Measurements from ENCODE around the gene AIFM2.

The AIFM2 gene

GRCh38 chr10:70078937-70079336, 53.7 kb downstream of the AIFM2 start:
- H3K4me1 ChIP-seq (ENCODE audit: control insufficient read depth, insufficient read depth, low read length): no peaks in the 10 kb centered on the region
- POLR2A ChIA-PET: no interaction called here
- CTCF ChIA-PET: interaction anchor here (0.7 to 0.8 kb wide), 2 partner anchors 17 to 73 kb away, joined by 3 read pairs; no protein-coding TSS in a partner anchor
- H3K9me3 ChIP-seq (ENCODE audit: control insufficient read depth, insufficient read depth, low read depth, low read length): no peaks in the 10 kb centered on the region
- TF ChIP-seq MYNN (tag by site-specific recombination; IDR thresholded peaks at IDR 0.05; ENCODE audit: borderline replicate concordance): no peak
- TF ChIP-seq ZNF138 (tag by site-specific recombination; IDR thresholded peaks at IDR 0.05; ENCODE audit: borderline replicate concordance): no peak
- peaks cover 0 to 29% of the 10 kb centered on the region in 2 experiments; a peak in 2 of 3 replicates for H3K36me3 ChIP-seq (ENCODE audit: control insufficient read depth in 2 of 2, insufficient read depth in 1 of 2, low read length in 2 of 2)
- no peak overlapping the region for H3K27ac ChIP-seq (ENCODE audit: extremely low read depth, low read depth, low read length)
- H3K4me3 ChIP-seq (ENCODE audit: low read depth, low read length): no peak overlapping the region

DNA sequence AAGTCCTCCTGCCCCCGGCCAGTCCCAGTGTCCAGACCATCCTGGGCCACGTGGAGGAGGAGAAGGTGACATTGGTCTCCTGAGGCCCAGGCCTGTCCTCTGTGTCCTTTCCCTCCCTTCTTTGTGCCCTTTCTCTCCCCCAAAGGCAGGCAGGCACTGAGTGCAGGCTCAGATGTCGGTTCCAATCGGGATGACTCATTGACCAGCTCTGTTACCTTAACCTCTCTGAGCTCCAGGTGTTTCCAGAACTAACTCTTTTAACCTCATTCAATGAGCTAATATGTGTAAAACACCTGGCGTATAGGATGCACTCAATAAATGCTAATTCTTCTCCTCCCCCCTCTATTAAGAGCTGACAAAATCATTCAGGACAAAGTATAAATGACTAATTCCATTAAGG, 54.3 kb downstream of the AIFM2 start:
- Histone ChIP-seq H3K36me3 (ENCODE audit: control insufficient read depth in 2 of 2, insufficient read depth in 1 of 2, low read length in 2 of 2) (peaks cover 0 to 29% of the 10 kb centered on the region in 2 experiments; a peak in 2 of 3 replicates), H3K27ac (ENCODE audit: extremely low read depth, low read depth, low read length) (no peak overlapping the region), H3K9me3 (ENCODE audit: control insufficient read depth, insufficient read depth, low read depth, low read length) (no peaks in the 10 kb centered on the region), H3K4me1 (ENCODE audit: control insufficient read depth, insufficient read depth, low read length) (no peaks in the 10 kb centered on the region), H3K4me3 (ENCODE audit: low read depth, low read length) (no peak overlapping the region)
- ChIA-PET POLR2A (no interaction called here), CTCF (no interaction called here)
- TF ChIP-seq ZNF214 (tag by site-specific recombination; IDR thresholded peaks at IDR 0.05; ENCODE audit: borderline replicate concordance) (no peak), ZNF510 (tag by site-specific recombination; IDR thresholded peaks at IDR 0.05; ENCODE audit: insufficient replicate concordance) (no peak)

GRCh38 chr10:70074971-70075370, 57.7 kb downstream of the AIFM2 start:
- Histone ChIP-seq H3K4me1 (ENCODE audit: control insufficient read depth, insufficient read depth, low read length) (no peaks in the 10 kb centered on the region), H3K36me3 (ENCODE audit: control insufficient read depth in 2 of 2, insufficient read depth in 1 of 2, low read length in 2 of 2) (peaks cover 0 to 24% of the 10 kb centered on the region in 2 experiments; a peak in 2 of 3 replicates), H3K4me3 (ENCODE audit: low read depth, low read length) (no peak overlapping the region), H3K27ac (ENCODE audit: extremely low read depth, low read depth, low read length) (no peak overlapping the region), H3K9me3 (ENCODE audit: control insufficient read depth, insufficient read depth, low read depth, low read length) (no peaks in the 10 kb centered on the region)
- TF ChIP-seq ZBTB26 (tag by site-specific recombination; optimal IDR thresholded peaks at IDR 0.05) (no peak), ZNF302 (tag by site-specific recombination; IDR thresholded peaks at IDR 0.05; ENCODE audit: low read depth) (no peak), ZFP69B (tag by site-specific recombination; IDR thresholded peaks at IDR 0.05) (no peak), ZFP41 (tag by site-specific recombination; IDR thresholded peaks at IDR 0.05; ENCODE audit: borderline replicate concordance) (no peak), ZBTB7A (tag by site-specific recombination; IDR thresholded peaks at IDR 0.05; ENCODE audit: low read depth) (no peak), AEBP2 (tag by site-specific recombination; IDR thresholded peaks at IDR 0.05; ENCODE audit: borderline replicate concordance) (no peak), REPIN1 (tag by site-specific recombination; IDR thresholded peaks at IDR 0.05; ENCODE audit: low read depth) (no peak), IKZF3 (tag by site-specific recombination; IDR thresholded peaks at IDR 0.05) (no peak), ZBTB17 (tag by site-specific recombination; IDR thresholded peaks at IDR 0.05) (no peak), GFI1B (tag by site-specific recombination; IDR thresholded peaks at IDR 0.05) (no peak), BCL11A (tag by site-specific recombination; IDR thresholded peaks at IDR 0.05; ENCODE audit: low read depth) (no peak), ZNF274 (IDR thresholded peaks at IDR 0.05; ENCODE audit: low read length) (no peak), ZNF274 (tag by site-specific recombination; IDR thresholded peaks at IDR 0.05; ENCODE audit: borderline replicate concordance) (no peak), YY1 (tag by site-specific recombination; IDR thresholded peaks at IDR 0.05) (no peak), SCRT1 (tag by site-specific recombination; IDR thresholded peaks at IDR 0.05; ENCODE audit: borderline replicate concordance) (no peak), YY2 (tag by site-specific recombination; IDR thresholded peaks at IDR 0.05) (no peak), ZNF510 (tag by site-specific recombination; IDR thresholded peaks at IDR 0.05; ENCODE audit: insufficient replicate concordance) (no peak)
- TF ChIP-seq, protein P1, sequence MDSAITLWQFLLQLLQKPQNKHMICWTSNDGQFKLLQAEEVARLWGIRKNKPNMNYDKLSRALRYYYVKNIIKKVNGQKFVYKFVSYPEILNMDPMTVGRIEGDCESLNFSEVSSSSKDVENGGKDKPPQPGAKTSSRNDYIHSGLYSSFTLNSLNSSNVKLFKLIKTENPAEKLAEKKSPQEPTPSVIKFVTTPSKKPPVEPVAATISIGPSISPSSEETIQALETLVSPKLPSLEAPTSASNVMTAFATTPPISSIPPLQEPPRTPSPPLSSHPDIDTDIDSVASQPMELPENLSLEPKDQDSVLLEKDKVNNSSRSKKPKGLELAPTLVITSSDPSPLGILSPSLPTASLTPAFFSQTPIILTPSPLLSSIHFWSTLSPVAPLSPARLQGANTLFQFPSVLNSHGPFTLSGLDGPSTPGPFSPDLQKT (IDR thresholded peaks at IDR 0.05; ENCODE audit: borderline replicate concordance, low read depth, low read length): no peak
- TF ChIP-seq, protein P2, sequence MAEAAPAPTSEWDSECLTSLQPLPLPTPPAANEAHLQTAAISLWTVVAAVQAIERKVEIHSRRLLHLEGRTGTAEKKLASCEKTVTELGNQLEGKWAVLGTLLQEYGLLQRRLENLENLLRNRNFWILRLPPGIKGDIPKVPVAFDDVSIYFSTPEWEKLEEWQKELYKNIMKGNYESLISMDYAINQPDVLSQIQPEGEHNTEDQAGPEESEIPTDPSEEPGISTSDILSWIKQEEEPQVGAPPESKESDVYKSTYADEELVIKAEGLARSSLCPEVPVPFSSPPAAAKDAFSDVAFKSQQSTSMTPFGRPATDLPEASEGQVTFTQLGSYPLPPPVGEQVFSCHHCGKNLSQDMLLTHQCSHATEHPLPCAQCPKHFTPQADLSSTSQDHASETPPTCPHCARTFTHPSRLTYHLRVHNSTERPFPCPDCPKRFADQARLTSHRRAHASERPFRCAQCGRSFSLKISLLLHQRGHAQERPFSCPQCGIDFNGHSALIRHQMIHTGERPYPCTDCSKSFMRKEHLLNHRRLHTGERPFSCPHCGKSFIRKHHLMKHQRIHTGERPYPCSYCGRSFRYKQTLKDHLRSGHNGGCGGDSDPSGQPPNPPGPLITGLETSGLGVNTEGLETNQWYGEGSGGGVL (tag by site-specific recombination; IDR thresholded peaks at IDR 0.05): no peak
- ChIA-PET POLR2A (no interaction called here), CTCF (no interaction called here)
